Prostate gland (tissue), 2 donors: ENCODE measurements around the gene ABHD16B.

Experiments used
- CTCF ChIP-seq, 4 experiments: fragments of 200-600 bp in 2 of 4; fragments of 450-650 bp in 2 of 4; sonication (generic) in 2 of 4; IDR thresholded peaks; 1 replicate in 3 of 4; 2 replicates in 1 of 4; pipeline ENCODE4 v1.5.1; 2016 to 2019; ENCODE audit warnings: antibody characterized with exemption in 4 of 4, mild to moderate bottlenecking in 2 of 4, moderate library complexity in 2 of 4
- POLR2A ChIP-seq: fragments of 450-650 bp; IDR thresholded peaks from one replicate; pipeline ENCODE4 v1.6.1; 2016; ENCODE audit warnings: antibody characterized with exemption, mild to moderate bottlenecking
- POLR2AphosphoS5 ChIP-seq: sonication (generic); formaldehyde crosslinking; IDR thresholded peaks from one replicate; pipeline ENCODE4 v1.6.1; 2017; ENCODE audit warnings: antibody characterized with exemption

- peak in 2 of 4 experiments; percentile 34 to 35 for TF ChIP-seq CTCF (IDR thresholded peaks at IDR 0.05)
- no peak for TF ChIP-seq POLR2A
- no peak for TF ChIP-seq POLR2AphosphoS5
Measured at GRCh38 chr20:63819224-63819921, 41.9 kb upstream of the ABHD16B start.
